GM18907 (cell line): ENCODE results near the gene PIP4K2C.
"Not testable (repeated sequence)": the region's sequence is repeated elsewhere in the genome, so short reads cannot be mapped to it uniquely, and the experiment has no call there.

ENCODE experiments used
- ATAC-seq: cut with Tn5 transposase; IDR thresholded peaks from one replicate; pipeline ENCODE4 v1.9.1; 2021; ENCODE audit warnings: mild to moderate bottlenecking, moderate library complexity; ENCODE audit not compliant: unreplicated experiment

The PIP4K2C gene

DNA sequence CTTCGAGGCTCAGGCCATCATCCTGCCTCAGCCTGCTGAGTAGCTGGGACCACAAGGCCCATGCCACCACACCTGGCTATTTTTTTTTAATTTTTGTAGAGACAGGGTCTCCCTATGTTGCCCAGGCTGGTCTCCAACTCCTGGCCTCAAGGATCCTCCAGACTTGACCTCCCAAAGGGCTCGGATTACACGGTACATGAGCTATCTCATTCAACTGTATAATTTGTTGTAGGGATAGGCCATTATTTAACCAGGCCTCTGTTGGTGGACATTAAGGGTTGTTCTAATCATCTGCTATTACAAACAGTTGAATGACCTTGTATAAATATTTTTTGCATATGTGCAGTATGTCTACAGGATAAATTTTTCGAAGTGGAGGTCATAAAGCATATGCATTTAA, 32.1 kb upstream of the PIP4K2C start:
- ATAC-seq, result no peak

DNA sequence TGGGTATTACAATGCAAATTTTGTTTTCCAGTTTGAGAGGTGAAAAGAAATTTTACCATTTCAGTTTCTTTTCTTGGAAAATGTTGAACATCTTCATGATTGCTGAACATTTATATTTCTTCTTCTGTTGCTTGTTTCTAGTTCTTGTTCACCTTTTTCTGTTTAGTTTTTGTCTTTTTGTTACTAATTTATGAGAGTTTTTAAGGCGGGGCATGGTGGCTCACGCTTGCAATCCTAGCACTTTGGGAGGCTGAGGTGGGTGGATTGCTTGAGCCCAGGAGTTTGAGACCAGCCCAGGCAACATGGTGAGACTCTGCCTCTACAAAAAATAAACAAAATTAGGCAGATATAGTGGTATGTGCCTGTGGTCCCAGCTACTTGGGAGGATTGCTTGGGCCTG, 30.5 kb upstream of the PIP4K2C start:
- ATAC-seq, result no peak

DNA sequence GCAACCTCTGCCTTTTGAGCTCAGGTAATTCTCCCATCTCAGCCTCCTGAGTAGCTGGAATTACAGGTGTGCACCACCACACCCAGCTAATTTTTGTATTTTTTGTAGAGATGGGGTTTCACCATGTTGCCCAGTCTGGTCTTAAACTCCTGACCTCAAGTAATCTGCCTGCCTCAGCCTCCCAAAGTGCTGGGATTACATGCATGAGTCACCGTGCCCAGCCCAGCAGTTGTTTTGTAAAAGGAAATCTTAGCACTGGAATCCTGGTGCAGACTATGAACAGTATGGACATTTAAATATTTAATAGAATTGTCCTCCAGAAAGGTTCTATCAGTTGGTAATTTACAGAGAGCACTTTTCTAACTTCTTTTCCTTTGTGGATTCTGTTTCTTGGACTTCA, 29.9 kb upstream of the PIP4K2C start:
- not testable (repeated sequence) for ATAC-seq

DNA sequence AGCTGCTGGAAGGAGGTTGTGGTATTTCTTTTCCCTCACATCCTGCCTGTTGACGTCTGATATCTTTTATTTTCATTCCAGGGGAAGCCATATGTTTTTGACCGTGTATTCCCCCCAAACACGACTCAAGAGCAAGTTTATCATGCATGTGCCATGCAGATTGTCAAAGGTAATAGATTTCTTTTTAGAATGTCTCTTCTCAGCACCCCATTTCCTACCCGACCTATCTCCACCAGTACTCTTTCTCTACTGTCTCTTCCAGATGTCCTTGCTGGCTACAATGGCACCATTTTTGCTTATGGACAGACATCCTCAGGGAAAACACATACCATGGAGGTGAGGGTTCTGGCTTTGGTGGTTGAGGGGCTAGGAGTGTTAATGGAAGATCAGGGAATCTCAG, 27.6 kb upstream of the PIP4K2C start:
- ATAC-seq, result no peak

DNA sequence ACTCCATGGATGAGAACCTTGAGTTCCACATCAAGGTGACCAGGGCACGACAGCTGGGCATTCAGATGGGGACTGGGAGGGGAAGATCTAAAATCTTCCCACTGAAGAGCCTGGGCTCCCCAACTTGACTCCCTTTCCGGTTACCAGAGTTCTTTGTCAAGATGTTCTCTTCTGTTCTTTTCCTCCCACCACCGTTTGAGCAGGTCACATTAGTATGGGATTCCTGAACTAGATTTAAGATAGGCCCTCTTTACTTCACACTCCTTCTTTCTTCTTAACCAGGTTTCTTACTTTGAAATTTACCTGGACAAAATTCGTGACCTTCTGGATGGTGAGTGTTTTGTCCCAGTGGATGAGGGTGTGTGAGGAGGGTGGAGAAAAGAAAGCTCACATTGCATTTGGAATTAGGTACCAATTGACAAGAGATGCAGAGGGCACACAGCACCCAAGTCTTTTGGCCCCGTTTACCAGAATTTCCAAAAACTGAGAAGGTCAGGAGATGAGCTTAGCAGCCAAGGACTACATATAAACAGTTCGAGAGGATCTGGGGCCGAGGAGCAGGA, 26.7 kb upstream of the PIP4K2C start:
- no peak for ATAC-seq

DNA sequence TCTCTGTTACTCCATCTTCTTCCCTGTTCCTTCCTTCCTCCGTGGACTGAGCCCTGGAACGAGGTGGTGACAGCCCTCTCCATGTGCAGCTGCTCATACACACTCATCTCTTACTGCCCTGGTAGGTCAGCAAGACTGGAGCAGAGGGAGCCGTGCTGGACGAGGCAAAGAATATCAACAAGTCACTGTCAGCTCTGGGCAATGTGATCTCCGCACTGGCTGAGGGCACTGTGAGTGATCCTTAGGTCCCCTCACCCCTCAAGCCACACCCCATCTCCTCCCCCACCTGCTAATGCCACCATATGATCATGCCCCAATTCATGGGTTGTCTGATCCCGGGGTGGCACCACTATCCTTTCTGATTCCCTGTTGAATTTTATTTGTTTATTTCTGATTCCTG, 22.2 kb upstream of the PIP4K2C start:
- ATAC-seq, result no peak

DNA sequence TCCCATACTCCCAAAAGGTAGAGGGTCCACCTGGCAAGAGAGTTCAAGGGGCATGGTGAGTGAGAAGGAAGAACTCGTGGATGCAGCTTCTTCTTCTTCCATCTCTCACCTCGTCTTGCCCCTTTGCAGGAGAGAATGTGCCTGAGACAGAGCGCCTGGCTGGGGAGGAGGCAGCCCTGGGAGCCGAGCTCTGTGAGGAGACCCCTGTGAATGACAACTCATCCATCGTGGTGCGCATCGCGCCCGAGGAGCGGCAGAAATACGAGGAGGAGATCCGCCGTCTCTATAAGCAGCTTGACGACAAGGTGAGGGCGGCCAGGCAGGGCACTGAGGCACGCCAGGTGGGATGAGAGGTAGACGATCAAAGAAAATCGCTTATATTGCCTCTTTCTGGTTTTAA, 21.1 kb upstream of the PIP4K2C start:
- no peak for ATAC-seq

DNA sequence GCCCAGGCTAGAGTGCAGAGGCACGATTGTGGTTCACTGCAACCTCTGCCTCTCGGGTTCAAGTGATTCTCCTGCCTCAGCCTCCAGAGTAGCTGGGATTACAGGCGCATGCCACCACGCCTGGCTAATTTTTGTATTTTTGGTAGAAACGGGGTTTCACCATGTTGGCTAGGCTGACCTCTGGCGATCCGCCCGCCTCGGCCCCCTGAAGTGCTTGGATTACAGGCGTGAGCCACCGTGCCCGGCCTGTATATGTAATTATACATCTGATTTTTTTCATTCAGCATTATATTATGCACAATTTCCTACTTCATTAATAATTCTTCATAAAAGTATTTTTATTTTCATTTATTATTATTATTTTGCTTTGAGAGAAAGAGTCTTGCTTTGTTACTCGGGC, 20.6 kb upstream of the PIP4K2C start:
- not testable (repeated sequence) for ATAC-seq

DNA sequence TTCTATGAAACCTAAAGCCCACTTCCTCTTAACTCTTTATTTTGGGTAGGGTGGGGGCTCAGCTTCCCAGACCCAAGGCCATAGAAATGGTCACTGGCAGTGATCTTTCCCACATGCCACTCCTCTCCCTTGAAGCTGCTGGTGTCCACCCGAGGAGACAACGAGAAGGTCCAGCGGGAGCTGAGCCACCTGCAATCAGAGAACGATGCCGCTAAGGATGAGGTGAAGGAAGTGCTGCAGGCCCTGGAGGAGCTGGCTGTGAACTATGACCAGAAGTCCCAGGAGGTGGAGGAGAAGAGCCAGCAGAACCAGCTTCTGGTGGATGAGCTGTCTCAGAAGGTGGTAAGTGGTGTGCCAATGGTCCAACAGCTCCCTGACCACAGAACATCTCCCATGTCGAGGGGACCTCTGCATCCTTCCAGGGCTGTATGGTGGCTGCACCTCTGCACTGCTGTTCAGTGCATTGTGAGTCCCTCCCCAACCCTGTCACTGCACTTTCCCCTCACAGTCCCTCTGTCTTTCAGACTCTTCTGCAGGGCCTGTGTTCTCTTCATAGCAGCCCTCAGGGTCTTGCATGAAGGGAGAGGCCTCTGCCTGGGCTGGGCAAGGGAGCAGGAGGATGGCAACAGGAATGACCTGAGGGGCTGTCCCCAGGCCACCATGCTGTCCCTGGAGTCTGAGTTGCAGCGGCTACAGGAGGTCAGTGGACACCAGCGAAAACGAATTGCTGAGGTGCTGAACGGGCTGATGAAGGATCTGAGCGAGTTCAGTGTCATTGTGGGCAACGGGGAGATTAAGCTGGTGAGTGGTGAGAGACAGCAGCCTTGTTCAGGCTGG, 18.8 kb upstream of the PIP4K2C start:
- no peak for ATAC-seq

DNA sequence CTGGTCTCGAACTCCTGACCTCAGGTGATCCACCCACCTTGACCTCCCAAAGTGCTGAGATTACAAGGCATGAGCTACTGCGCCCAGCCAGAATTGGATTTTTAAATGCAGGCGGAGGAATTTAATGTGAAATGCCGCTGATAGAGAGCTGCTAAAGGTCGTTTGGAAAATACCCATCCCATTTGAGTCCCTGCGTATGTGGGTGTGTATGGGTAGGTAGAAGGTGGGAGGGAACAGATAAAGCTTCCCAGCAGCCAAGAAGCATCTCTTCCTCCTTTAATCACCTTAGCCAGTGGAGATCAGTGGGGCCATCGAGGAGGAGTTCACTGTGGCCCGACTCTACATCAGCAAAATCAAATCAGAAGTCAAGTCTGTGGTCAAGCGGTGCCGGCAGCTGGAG, 16.2 kb upstream of the PIP4K2C start:
- no peak for ATAC-seq

DNA sequence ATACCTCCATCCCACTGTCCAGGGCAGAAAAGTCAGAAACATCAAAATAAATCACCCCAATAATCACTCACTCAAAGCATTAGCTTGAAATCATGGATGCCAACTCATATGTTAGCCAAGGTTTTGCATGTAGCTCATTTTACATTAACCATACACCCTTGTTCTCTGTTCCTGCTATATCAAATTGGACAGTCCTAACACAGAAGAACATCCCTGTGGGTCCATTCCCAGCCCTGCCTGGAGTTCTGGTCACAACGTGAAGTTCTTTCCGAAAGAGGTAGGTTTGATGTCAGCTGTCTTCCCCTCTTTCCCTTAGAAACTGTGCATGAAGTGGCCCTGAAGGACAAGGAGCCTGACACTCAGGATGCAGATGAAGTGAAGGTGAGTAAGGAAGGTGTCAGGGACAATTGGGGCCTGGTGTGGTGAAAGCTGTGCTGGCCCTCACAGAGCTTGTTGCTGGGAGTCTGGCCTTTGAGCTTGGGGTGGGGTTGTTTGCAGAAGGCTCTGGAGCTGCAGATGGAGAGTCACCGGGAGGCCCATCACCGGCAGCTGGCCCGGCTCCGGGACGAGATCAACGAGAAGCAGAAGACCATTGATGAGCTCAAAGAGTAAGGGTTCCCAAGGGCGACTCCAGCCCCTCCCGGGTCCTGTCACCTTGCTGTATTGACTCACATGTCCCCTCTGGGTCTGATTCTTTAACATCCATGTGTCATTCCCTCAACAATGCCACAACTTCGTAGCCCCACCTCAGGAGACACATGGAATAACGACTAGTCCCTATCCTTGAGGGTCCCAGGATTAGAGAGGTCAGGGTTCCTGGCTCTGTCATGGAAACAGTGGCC, 15.0 kb upstream of the PIP4K2C start:
- no peak for ATAC-seq

DNA sequence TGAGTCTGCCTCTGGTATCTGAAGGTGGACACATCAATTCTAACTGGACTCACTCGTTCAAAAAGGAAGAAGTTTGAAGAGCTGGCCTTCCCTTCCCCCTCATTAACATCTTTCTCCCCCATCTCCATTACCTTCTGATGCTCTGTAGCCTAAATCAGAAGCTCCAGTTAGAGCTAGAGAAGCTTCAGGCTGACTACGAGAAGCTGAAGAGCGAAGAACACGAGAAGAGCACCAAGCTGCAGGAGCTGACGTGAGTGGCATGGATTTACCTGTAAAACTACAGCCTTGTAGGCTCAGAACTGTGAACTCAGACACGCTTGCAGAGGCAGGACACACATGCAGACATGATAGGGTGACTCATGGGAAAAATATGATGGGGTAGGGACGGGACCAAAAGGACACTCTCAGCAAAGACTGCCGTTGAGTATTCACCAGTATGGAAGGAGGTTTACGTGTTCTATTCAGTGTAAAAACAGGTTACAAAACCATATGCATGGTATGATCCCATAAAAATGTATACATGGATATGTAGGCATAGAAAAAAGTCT, 14.3 kb upstream of the PIP4K2C start:
- no peak for ATAC-seq

DNA sequence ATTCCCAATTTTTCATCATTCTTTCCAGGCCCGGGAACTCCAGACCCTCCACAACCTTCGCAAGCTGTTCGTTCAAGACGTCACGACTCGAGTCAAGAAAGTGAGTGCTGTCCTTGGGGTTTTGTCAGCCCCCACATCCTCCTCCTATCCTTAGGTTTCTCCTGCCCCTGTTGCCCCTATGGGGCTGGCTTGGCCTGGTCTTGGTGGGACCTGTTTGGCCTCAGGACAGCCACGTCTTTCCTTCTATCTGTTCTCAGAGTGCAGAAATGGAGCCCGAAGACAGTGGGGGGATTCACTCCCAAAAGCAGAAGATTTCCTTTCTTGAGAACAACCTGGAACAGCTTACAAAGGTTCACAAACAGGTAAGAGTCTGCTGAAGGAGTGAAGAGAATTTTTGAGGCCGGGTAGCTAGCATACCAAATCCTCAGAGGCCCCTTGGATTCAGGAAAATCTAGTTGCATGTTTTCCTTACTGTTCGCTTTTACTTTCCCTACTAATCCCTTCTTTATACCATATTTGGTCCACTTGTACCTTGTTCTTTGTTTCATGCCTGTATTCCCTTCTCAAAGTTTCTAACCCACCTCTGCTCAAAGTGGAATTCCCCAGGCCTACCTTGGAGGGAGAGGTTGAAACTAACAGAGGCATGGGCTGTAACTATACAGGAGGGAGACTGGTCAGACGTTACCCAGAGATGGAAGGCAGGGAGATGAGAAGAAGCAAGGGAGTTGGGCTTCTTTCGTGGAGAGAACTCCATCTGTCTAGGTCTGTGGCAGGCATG, 12.8 kb upstream of the PIP4K2C start:
- no peak for ATAC-seq

DNA sequence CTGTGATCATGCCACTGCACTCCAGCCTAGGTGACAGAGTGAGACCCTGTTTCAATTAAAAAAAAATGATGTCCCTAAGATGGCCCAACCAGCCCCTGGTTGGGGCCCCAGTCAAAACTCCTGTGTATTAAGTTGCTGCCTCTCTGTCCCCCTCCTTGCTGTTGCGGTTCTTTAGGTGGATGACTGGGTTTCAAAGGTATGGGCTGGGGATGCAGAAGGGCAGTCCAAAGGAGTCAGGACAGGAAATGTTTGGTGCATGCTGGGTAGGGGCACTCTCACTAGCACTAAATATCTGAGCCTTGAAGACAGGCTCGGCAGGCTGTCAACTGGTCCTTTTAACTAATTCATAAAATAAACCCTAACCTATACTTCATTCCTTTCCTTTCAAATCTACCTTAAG, 12.0 kb upstream of the PIP4K2C start:
- no peak for ATAC-seq

DNA sequence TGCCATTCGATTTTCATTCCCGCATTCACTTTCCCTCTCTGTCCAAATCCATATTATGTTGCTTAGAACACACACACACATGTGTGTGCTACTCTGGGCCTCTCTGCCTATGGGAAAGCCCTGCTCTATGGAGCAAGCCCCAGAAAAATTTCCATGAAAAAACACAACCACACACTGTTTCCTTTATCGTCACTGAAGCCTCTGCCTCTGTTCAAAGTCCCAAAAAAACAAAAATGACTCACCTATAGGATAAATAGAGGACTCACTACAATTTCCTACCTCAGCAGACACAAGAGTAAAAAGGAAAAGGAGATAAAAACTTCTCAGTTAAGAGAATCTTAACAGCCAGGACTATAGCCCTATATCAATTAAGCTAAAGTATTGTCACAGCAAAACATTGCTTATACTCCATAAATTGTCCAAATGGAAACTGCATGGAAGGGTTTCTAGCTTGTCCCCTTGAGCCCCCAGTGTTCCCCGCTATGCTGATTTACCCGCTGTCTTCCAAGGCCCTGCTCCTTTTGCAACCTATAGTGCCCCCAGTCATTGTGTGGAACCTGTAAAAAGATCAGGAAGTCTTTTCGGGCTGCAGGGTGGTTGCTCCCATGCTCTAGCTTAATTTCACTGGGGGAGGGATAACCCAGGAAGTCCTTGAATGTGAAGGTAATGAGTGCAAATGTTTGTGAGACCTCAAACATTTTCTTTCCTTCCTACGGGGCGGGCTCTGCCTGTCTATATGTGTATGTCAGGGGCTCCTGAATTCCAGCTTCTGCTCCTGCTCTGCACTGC, 11.1 kb upstream of the PIP4K2C start:
- ATAC-seq, result no peak

DNA sequence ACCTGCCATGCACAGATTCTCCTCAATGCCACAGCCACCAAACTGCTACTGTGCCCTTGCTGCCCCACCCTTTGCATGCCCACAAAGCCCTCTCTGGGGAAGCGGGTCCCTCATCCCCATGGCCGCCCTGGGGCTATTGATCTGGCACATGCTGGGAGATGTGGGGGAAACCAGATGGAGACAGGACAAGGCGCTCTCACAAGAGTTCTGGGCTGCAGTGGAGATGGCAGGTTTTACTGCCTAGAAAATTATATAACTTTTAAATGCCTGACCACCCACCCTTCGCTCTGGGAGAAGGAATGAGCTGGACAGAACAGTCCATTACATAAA, 10.6 kb upstream of the PIP4K2C start:
- ATAC-seq, result no peak

DNA sequence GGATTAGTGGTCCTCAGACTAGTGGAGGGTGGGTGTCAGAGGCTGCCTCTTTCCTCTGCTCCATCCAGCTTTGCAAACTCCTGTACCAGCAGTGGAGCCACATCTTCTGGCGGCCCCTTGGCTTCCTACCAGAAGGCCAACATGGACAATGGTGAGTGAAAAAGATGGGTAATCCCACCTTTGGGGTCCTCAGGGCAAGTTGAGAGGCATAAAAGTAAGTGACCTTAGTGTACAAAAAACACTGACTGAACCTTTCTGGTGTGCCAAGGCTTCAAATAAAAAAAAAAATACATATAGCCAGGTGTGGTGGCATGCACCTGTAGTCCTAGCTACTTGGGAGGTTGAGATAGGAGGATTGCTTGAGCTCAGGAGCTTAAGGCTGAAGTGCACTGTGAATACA, 9.2 kb upstream of the PIP4K2C start:
- no peak for ATAC-seq

DNA sequence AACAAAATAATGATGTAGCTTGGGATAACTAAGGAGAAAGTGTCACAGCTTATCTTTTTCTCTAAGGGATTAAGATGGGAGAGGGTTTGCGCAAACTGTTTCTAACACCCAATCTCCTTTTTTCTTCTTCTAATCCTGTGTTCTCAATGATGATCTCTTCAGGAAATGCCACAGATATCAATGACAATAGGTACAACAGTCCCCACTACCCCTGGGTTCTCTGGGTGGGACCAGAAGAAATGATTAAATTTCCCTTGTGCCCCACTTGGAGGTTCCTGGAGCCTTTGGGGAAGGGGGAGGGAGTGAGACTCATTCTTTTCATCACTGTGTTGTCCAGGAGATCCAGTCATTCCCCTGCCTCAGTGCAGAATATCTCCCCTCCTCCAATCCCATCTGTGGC, 8.6 kb upstream of the PIP4K2C start:
- ATAC-seq, result no peak

DNA sequence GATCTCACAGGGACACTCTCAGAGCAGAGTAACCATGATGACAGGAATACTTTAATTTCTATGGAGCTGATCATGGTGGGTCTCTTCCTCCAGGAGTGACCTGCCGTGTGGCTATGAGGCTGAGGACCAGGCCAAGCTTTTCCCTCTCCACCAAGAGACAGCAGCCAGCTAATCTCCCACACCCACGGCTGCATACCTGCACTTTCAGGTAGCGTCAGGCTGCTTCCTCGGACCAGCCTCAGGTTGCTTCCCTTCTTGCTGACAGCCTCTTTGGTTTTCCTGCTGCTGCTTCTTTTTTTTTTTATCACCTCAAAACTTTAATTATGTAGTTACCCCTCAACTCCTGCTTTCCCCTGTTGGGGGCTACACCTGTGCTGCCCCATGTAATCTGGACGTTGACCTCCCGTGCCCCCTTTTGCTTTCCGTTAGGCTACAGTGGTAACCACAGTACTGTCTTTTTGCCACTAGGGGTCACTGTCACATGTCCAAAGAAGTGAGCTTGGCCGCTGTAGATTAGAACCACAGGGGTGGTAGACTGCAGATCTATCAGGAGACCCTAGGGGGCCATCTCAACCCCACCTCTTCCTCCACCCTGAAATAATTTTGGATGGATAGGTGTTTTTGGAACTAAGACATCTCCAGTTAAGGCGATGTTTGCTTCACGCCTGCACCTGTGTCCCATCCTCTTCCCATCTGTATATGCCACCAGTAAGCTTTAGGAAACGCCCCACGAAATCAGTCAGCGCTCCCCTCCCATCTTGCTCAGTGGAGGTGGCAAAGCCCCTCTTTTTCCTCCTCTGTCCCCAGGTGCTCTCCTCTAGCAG, 7.8 kb upstream of the PIP4K2C start:
- peak; percentile 97 for ATAC-seq
